Measurements from ENCODE around the gene SPNS1. TPM values are rescaled to one million over a fixed set of nuclear protein-coding genes. Genes with fewer than 3 reads are reported as not detected.

Gene SPNS1
- total and polyA plus RNA-seq, 2 of the 8 experiments (the other 6 are each of a cell fraction or from before 2014, with no cell fraction given) = 48.8 to 66.9 TPM

DNA sequence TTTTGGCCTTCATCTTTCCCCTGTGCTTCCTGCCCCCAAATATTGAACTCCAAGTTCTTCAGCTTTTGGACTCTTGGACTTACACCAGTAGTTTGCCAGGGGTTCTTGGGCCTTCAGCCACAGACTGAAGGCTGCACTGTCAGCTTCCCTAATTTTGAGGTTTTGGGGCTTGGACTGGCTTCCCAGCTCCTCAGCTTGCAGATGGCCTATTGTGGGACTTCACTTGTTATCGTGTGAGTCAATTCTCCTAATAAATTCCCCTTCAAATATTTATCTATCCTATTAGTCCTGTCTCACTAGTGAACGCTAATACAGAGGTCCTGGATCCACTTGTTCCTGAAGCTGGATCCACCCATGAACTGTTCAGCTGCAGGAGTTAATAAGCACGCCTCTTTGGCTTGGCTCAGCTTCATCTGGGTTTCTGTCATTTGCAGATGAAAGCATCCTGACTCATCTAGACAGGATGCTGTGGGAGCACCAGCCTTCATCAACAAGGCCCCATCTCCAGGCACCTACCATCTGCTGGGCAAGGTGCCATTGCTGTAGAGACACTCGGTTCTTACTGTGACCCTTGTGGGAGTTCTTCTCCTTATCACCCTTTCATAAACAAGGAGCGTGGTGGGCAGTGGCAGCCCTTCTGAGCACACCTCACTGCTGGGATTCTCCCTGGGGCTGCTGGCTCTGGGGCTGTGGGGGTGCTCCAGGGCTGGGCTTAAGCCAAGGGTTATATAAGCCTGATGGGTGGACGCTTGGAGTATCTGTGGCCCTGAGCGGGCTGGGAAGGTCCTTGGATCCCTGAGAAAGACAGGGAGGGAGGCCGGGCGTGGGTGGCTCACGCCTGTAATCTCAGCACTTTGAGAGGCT is 33.4 kb downstream of the SPNS1 start (continued):
- no peak for TF ChIP-seq GTF2F1 (IDR thresholded peaks at IDR 0.05; ENCODE audit: borderline replicate concordance, low read depth, low read length)
- no peak for TF ChIP-seq KDM1A (IDR thresholded peaks at IDR 0.05; ENCODE audit: borderline replicate concordance, low read length)
- no peak for TF ChIP-seq USF2 (IDR thresholded peaks at IDR 0.05; ENCODE audit: low read length)
- TF ChIP-seq TAF1 (IDR thresholded peaks at IDR 0.05; ENCODE audit: low read depth, low read length) = no peak
- TF ChIP-seq RNF2 (IDR thresholded peaks at IDR 0.05; ENCODE audit: borderline replicate concordance, low read depth, low read length, missing control alignments, poor library complexity, severe bottlenecking) = no peak
- TF ChIP-seq BRCA1 (IDR thresholded peaks at IDR 0.05; ENCODE audit: low read depth, low read length) = no peak
- no peak for TF ChIP-seq RXRA (IDR thresholded peaks at IDR 0.05; ENCODE audit: insufficient read depth, low read depth, low read length)

All from H1 (cell line).